ENCODE data around the gene GPC5.

GRCh38 chr13:91491980-91492379, 93.6 kb downstream of the GPC5 start:
- TF ChIP-seq CTCF (IDR thresholded peaks at IDR 0.05) (no peak), POLR2A (IDR thresholded peaks at IDR 0.05) (no peak)

All from uterus (tissue), 2 donors.